GM18907 (cell line): ENCODE data around the gene PRXL2A.
A peak's percentile ranks its signal among the peaks of the same experiment; 100 is the strongest.

Source experiments
- ATAC-seq: cut with Tn5 transposase; IDR thresholded peaks from one replicate; pipeline ENCODE4 v1.9.1; 2021; ENCODE audit warnings: mild to moderate bottlenecking, moderate library complexity; ENCODE audit not compliant: unreplicated experiment

PRXL2A gene

GRCh38 chr10:80443531-80443974 lies 35.2 kb downstream of the PRXL2A start:
- peak; percentile 67 for ATAC-seq

GRCh38 chr10:80444124-80444523 lies 35.8 kb downstream of the PRXL2A start:
- ATAC-seq: peak; percentile 27

GRCh38 chr10:80444646-80445319 lies 36.4 kb downstream of the PRXL2A start:
- ATAC-seq: peak; percentile 82

GRCh38 chr10:80447436-80448190 lies 39.3 kb downstream of the PRXL2A start:
- ATAC-seq: no peak

GRCh38 chr10:80448209-80448942 lies 40.0 kb downstream of the PRXL2A start:
- no peak for ATAC-seq

GRCh38 chr10:80449520-80449919 lies 41.2 kb downstream of the PRXL2A start:
- ATAC-seq: no peak

GRCh38 chr10:80451132-80451531 lies 42.8 kb downstream of the PRXL2A start:
- no peak for ATAC-seq

- no peak for ATAC-seq
Measured at GRCh38 chr10:80452069-80452468, 43.7 kb downstream of the PRXL2A start.

- ATAC-seq: no peak
Measured at GRCh38 chr10:80452640-80453039, 44.3 kb downstream of the PRXL2A start.

- ATAC-seq: no peak
Measured at GRCh38 chr10:80453056-80453841, 44.9 kb downstream of the PRXL2A start.

- peak; percentile 70 for ATAC-seq
Measured at GRCh38 chr10:80453842-80454512, 45.6 kb downstream of the PRXL2A start, which contains the start of gene TSPAN14. Gene TSPAN14 (plus strand): TSS chr10:80454310. CDS start chr10:80489234, 34,924 bp downstream.

- ATAC-seq: peak; percentile 28
Measured at GRCh38 chr10:80454513-80455460, 46.4 kb downstream of the PRXL2A start.

GRCh38 chr10:80455461-80456349 lies 47.4 kb downstream of the PRXL2A start:
- no peak for ATAC-seq

GRCh38 chr10:80457554-80458262 lies 49.4 kb downstream of the PRXL2A start:
- ATAC-seq: no peak

GRCh38 chr10:80458263-80458625 lies 49.9 kb downstream of the PRXL2A start:
- no peak for ATAC-seq

GRCh38 chr10:80458638-80459037 lies 50.3 kb downstream of the PRXL2A start:
- no peak for ATAC-seq

GRCh38 chr10:80459047-80459865 lies 50.9 kb downstream of the PRXL2A start:
- peak; percentile 56 for ATAC-seq
